ENCODE measurements around the gene ZFP30. TPM values are rescaled to one million over a fixed set of nuclear protein-coding genes. Genes with fewer than 3 reads are reported as not detected.

Gene ZFP30
- total RNA-seq, 1 donor from 2014 or later: 16.4 TPM

- peak; percentile 33 for ATAC-seq (ENCODE audit: low read depth)
- intact Hi-C loops (cut with micrococcal nuclease): loop anchor here (1.0 to 10.0 kb wide), 6 partner anchors 38 to 1540 kb away; partner anchors contain the start of genes OVOL3, POLR2I, TBCB and ZNF383
- peak; percentile 32 for DNase-seq
- Mint-ChIP-seq H3K27ac (peak overlapping the region; percentile 95), H3K27me3 (no peaks in the 10 kb centered on the region), H3K9me3 (peaks cover 2% of the 10 kb centered on the region), H3K4me3 (peak overlapping the region; percentile 95), H3K36me3 (ENCODE audit: low read depth) (peaks cover 16% of the 10 kb centered on the region), H3K4me1 (peaks cover 28% of the 10 kb centered on the region)
- TF ChIP-seq CTCF (IDR thresholded peaks at IDR 0.05): no peak
- ChIA-PET CTCF (no interaction called here), POLR2A (interaction anchor here (0.7 to 1.6 kb wide), 8 partner anchors 36 to 1440 kb away, joined by 3 to 11 read pairs (median 4); partner anchors contain the start of genes ZNF146, ZNF527, ZNF540 and ZNF565)
Observed at GRCh38 chr19:37654629-37655300, 500 bp downstream of the ZFP30 start.

- ChIA-PET CTCF (no interaction called here), POLR2A (interaction anchor here (0.6 to 1.6 kb wide), 4 partner anchors 36 to 1437 kb away, joined by 3 to 11 read pairs (median 5); partner anchors contain the start of genes ZNF540, ZNF571 and ZNF793)
- peaks cover 20% of the 10 kb centered on the region for H3K36me3 Mint-ChIP-seq (ENCODE audit: low read depth)
- intact Hi-C loops (cut with micrococcal nuclease): loop anchor here (2.0 to 10.0 kb wide), 3 partner anchors 65 to 1539 kb away; partner anchors contain the start of genes OVOL3, POLR2I, TBCB and ZNF569
- peaks cover 28% of the 10 kb centered on the region for H3K4me1 Mint-ChIP-seq
- ATAC-seq (ENCODE audit: low read depth) (no peak), DNase-seq (no peak)
- peaks cover 2% of the 10 kb centered on the region for H3K9me3 Mint-ChIP-seq
- TF ChIP-seq CTCF (IDR thresholded peaks at IDR 0.05): no peak
- peak overlapping the region; percentile 95 for H3K4me3 Mint-ChIP-seq
- peak overlapping the region; percentile 95 for H3K27ac Mint-ChIP-seq
- H3K27me3 Mint-ChIP-seq: no peaks in the 10 kb centered on the region
Observed at GRCh38 chr19:37654118-37654517, 1.1 kb downstream of the ZFP30 start.

GRCh38 chr19:37635076-37636056 lies 19.9 kb downstream of the ZFP30 start:
- Mint-ChIP-seq H3K9me3 (peaks cover 41% of the 10 kb centered on the region), H3K27ac (no peak overlapping the region), H3K27me3 (no peaks in the 10 kb centered on the region), H3K36me3 (ENCODE audit: low read depth) (peaks cover 50% of the 10 kb centered on the region), H3K4me1 (no peaks in the 10 kb centered on the region), H3K4me3 (no peak overlapping the region)
- ATAC-seq (ENCODE audit: low read depth) (no peak), DNase-seq (no peak)
- CTCF ChIA-PET: no interaction called here
- POLR2A ChIA-PET: no interaction called here
- no peak for TF ChIP-seq CTCF (IDR thresholded peaks at IDR 0.05)
- intact Hi-C loops (cut with micrococcal nuclease): no loop called here

GRCh38 chr19:37594982-37595382 lies 60.3 kb downstream of the ZFP30 start:
- Mint-ChIP-seq H3K4me1 (peaks cover 23% of the 10 kb centered on the region), H3K36me3 (ENCODE audit: low read depth) (peaks cover 48% of the 10 kb centered on the region), H3K27me3 (no peaks in the 10 kb centered on the region), H3K4me3 (peak overlapping the region; percentile 98), H3K9me3 (peaks cover 17% of the 10 kb centered on the region), H3K27ac (peak overlapping the region; percentile 97)
- intact Hi-C loops (cut with micrococcal nuclease): loop anchor here (1.0 to 10.0 kb wide), 15 partner anchors 44 to 1380 kb away; partner anchors contain the start of genes ZFP30, ZNF146, ZNF420 and ZNF527
- no peak for DNase-seq
- TF ChIP-seq CTCF (IDR thresholded peaks at IDR 0.05): no peak
- ATAC-seq (ENCODE audit: low read depth): peak; percentile 35
- ChIA-PET POLR2A (interaction anchor here (0.5 to 2.7 kb wide), 24 partner anchors 10 to 1581 kb away, joined by 3 to 26 read pairs (median 6); partner anchors contain the start of genes ALKBH6, ZFP14, ZFP30 and ZNF146), CTCF (no interaction called here)
